K562 (cell line): ENCODE measurements around the gene HAL. TPM values are rescaled to one million over a fixed set of nuclear protein-coding genes. Genes with fewer than 3 reads are reported as not detected.
A peak's percentile ranks its signal among the peaks of the same experiment; 100 is the strongest.

Experiments used
- ATAC-seq: fragments of 200-7000 bp; cut with Tn5 transposase; 3 replicates; pipeline ENCODE4 v1.9.1; 2020; ENCODE audit warnings: moderate library complexity
- BruUV-seq: library from RNA; stranded (reverse); fragments of 400-500 nt; replicated peaks from 2 replicates; lab custom pipeline; 2021; lab: Mats Ljungman, UMichigan
- CTCF ChIA-PET: fragments of 300-600 bp; formaldehyde crosslinking; extraction: SDS; loops from one replicate; lab custom pipeline; 2021; ENCODE audit warnings: low intra/inter-chr PET ratio; lab: Yijun Ruan, JAX
- POLR2A ChIA-PET: fragments of 300-600, 350-650 bp; sonication (Branson Sonifier 250); formaldehyde crosslinking; extraction: SDS; loops from one replicate; lab custom pipeline; 2021; ENCODE audit warnings: antibody characterized with exemption, inconsistent platforms; lab: Yijun Ruan, JAX
- DNase-seq, 4 experiments: peaks; one replicate each; pipeline versions ENCODE4 v3.0.0 to v3.0.0-alpha.2; 2011 to 2018; ENCODE audit warnings: low spot score in 3 of 4, mixed read lengths in 3 of 4; ENCODE audit errors: extremely low read depth in 1 of 4
- FAIRE-seq: peaks from 2 replicates; lab custom pipeline; 2011; peaks lifted over from hg19 to GRCh38; lab: Jason Lieb, UNC
- H2AFZ ChIP-seq: 2 replicates; pipeline ENCODE4 v1.6.0; 2011; ENCODE audit warnings: low read depth, low read length, control low read depth, inconsistent platforms
- H3K27ac ChIP-seq: fragments of 200-600 bp; 3 replicates; pipeline ENCODE4 v1.8.0; 2011; ENCODE audit warnings: low read depth, mild to moderate bottlenecking, control low read depth, inconsistent platforms, low read length, moderate library complexity, mixed read lengths; ENCODE audit errors: extremely low read depth
- H3K27me3 ChIP-seq, 2 experiments: fragments of 300-600 bp in 1 of 2; 2 replicates in 1 of 2; 3 replicates in 1 of 2; pipeline versions ENCODE4 v1.6.0 to v1.8.0; 2011; ENCODE audit warnings: inconsistent platforms in 2 of 2, low read length in 2 of 2, mild to moderate bottlenecking in 1 of 2, mixed read lengths in 1 of 2, moderate library complexity in 1 of 2; ENCODE audit not compliant: control insufficient read depth in 2 of 2, insufficient read depth in 2 of 2
- H3K36me3 ChIP-seq: fragments of 300-600 bp; 3 replicates; pipeline ENCODE4 v1.8.0; 2011; ENCODE audit warnings: mild to moderate bottlenecking, low read length, inconsistent platforms; ENCODE audit not compliant: control insufficient read depth, insufficient read depth
- H3K4me1 ChIP-seq, 2 experiments: fragments of 200-600 bp in 1 of 2; replicated peaks in 1 of 2; 2 replicates in 1 of 2; 3 replicates in 1 of 2; pipeline versions ENCODE4 v1.5.1 to v1.8.0; 2011; ENCODE audit warnings: inconsistent platforms in 2 of 2, low read length in 2 of 2, mild to moderate bottlenecking in 1 of 2, mixed read lengths in 1 of 2, moderate library complexity in 1 of 2; ENCODE audit not compliant: control insufficient read depth in 2 of 2, insufficient read depth in 2 of 2
- H3K4me2 ChIP-seq: 2 replicates; pipeline ENCODE4 v1.6.1; 2011; ENCODE audit warnings: low read length, control low read depth, inconsistent platforms, mixed read lengths; ENCODE audit not compliant: insufficient read depth
- H3K4me3 ChIP-seq: fragments of 200-600 bp; sonication (generic), shearing (Covaris generic); 2 replicates; pipeline ENCODE4 v1.5.1; 2016; ENCODE audit warnings: control low read depth, inconsistent platforms
- H3K79me2 ChIP-seq: fragments of 200-600 bp; 3 replicates; pipeline ENCODE4 v1.8.0; 2011; ENCODE audit warnings: low read length, inconsistent platforms; ENCODE audit not compliant: control insufficient read depth, insufficient read depth
- H3K9ac ChIP-seq, 2 experiments: 2 replicates each; pipeline versions ENCODE4 v1.6.0 to v1.6.1; 2011; ENCODE audit warnings: low read depth in 2 of 2, low read length in 2 of 2, control low read depth in 1 of 2, inconsistent platforms in 1 of 2, mild to moderate bottlenecking in 1 of 2, mixed read lengths in 1 of 2; ENCODE audit not compliant: insufficient read depth in 1 of 2
- H3K9me1 ChIP-seq: one replicate; pipeline ENCODE4 v1.6.0; 2011; ENCODE audit warnings: inconsistent platforms, mild to moderate bottlenecking, low read length, moderate library complexity; ENCODE audit not compliant: control insufficient read depth, insufficient read depth
- H3K9me3 ChIP-seq: replicated peaks from 2 replicates; pipeline ENCODE4 v1.5.1; 2011; ENCODE audit warnings: low read depth, low read length, inconsistent platforms; ENCODE audit not compliant: control insufficient read depth, insufficient read depth
- H4K20me1 ChIP-seq: replicated peaks from 2 replicates; pipeline ENCODE4 v1.6.1; 2011; ENCODE audit warnings: low read length, inconsistent platforms, mixed read lengths; ENCODE audit not compliant: control insufficient read depth, insufficient read depth
- BRD4 ChIP-seq: fragments of 200-600 bp; sonication (generic); IDR thresholded peaks from 2 replicates; pipeline ENCODE4 v1.6.1; 2017; ENCODE audit warnings: inconsistent platforms
- C11orf30 ChIP-seq: fragments of 450-650 bp; IDR thresholded peaks from 2 replicates; pipeline ENCODE4 v1.6.1; 2016; ENCODE audit warnings: low read depth, mild to moderate bottlenecking
- CREBBP ChIP-seq: IDR thresholded peaks from one replicate; pipeline ENCODE4 v1.6.1; 2012; ENCODE audit warnings: low read depth, mild to moderate bottlenecking, control low read depth, inconsistent platforms, low read length
- CSDE1 ChIP-seq, 2 experiments: fragments of 450-650 bp; IDR thresholded peaks; 2 replicates each; pipeline ENCODE4 v1.6.1; 2016; ENCODE audit warnings: mild to moderate bottlenecking in 1 of 2
- ETV5 ChIP-seq: sonication (generic); formaldehyde crosslinking; IDR thresholded peaks from 2 replicates; pipeline ENCODE4 v1.4.0; 2020; ENCODE audit warnings: low read depth, mild to moderate bottlenecking, missing genetic modification reagents
- LCOR ChIP-seq: sonication (generic); formaldehyde crosslinking; IDR thresholded peaks from 2 replicates; pipeline ENCODE4 v1.8.0; 2022; ENCODE audit warnings: mild to moderate bottlenecking, missing genetic modification reagents
- MAFG ChIP-seq: fragments of 450-650 bp; conservative IDR thresholded peaks from 2 replicates; pipeline ENCODE4 v1.6.1; 2016; ENCODE audit warnings: missing genetic modification characterization, missing compliant biosample characterization
- MAFK ChIP-seq: IDR thresholded peaks from 2 replicates; pipeline ENCODE4 v1.6.1; 2011; ENCODE audit warnings: low read length, improper control_type of control experiment
- NCOA6 ChIP-seq: fragments of 450-650 bp; IDR thresholded peaks from 2 replicates; pipeline ENCODE4 v1.6.1; 2017; ENCODE audit warnings: mild to moderate bottlenecking
- RBM25 ChIP-seq: fragments of 200-400 bp; formaldehyde crosslinking; IDR thresholded peaks from 2 replicates; pipeline ENCODE4 v1.6.1; 2018; ENCODE audit warnings: low read length, low read depth, moderate library complexity; ENCODE audit not compliant: severe bottlenecking
- RFX5 ChIP-seq: IDR thresholded peaks from 2 replicates; pipeline ENCODE4 v1.6.1; 2011; ENCODE audit warnings: low read depth, mild to moderate bottlenecking, improper control_type of control experiment, low read length
- TAF7 ChIP-seq: fragments of 450-650 bp; IDR thresholded peaks from 2 replicates; pipeline ENCODE4 v1.6.1; 2016; ENCODE audit warnings: missing genetic modification characterization, missing compliant biosample characterization
- U2AF2 ChIP-seq: fragments of 200-400 bp; formaldehyde crosslinking; optimal IDR thresholded peaks from 2 replicates; pipeline ENCODE3; 2017; ENCODE audit warnings: low read depth, mild to moderate bottlenecking, low read length
- ZBED1 ChIP-seq: IDR thresholded peaks from 2 replicates; pipeline ENCODE4 v1.6.1; 2014
- WGBS: fragments of 100-300 bp; shearing (Covaris generic); methylation state at CpG from one replicate; pipeline ENCODE4 v1.1.6; 2016; ENCODE audit warnings: low coverage, mixed read lengths; ENCODE audit not compliant: insufficient coverage; ENCODE audit errors: missing lambda C conversion rate; 5-methylcytosine and 5-hydroxymethylcytosine counted together
- in situ Hi-C: fragments of 300-500 bp; cut with MboI; formaldehyde crosslinking; loops from 4 replicates; pipeline ENCODE4 v1.15.0; 2018; ENCODE audit warnings: inconsistent platforms, mixed read lengths
- intact Hi-C: fragments of 100-400 bp; cut with micrococcal nuclease; formaldehyde crosslinking; loops from 2 replicates; pipeline ENCODE4 v1.14.2; 2022
- polyA plus RNA-seq, 8 experiments: library from polyadenylated mRNA; depleted of rRNA in 4 of 8; stranded (reverse) in 5 of 8; unstranded in 3 of 8; fragments of >200 nt; fragmentation: Nextera tagmentation in 2 of 8; fragmentation: Illumina TruSeq in 1 of 8; extraction: Ambion mirVana in 2 of 8; extraction: Trizol in 1 of 8; gene quantifications; 2 replicates each; pipeline versions ENCODE4 v1.2.1 to v1.2.3, GENCODE V29; 2011 to 2014; ENCODE audit warnings: inconsistent platforms in 1 of 8, missing spikeins in 1 of 8
- total RNA-seq, 7 experiments: library from RNA; depleted of rRNA in 6 of 7; stranded (reverse); fragments of >200 nt in 6 of 7; fragmentation: Illumina TruSeq in 2 of 7; extraction: Trizol in 2 of 7; gene quantifications; 2 replicates each; pipeline versions ENCODE4 v1.2.1 to v1.2.3, GENCODE V29; 2011 to 2021; ENCODE audit warnings: low replicate concordance in 1 of 7
- TF ChIP-seq, protein P1 (sequence below): sonication (generic); formaldehyde crosslinking; IDR thresholded peaks from 2 replicates; pipeline ENCODE4 v1.8.0; 2022; ENCODE audit warnings: missing genetic modification reagents, mild to moderate bottlenecking, borderline replicate concordance
- TF ChIP-seq, protein P2 (sequence below): fragments of 450-650 bp; IDR thresholded peaks from 2 replicates; pipeline ENCODE4 v1.6.1; 2016; ENCODE audit warnings: antibody characterized with exemption
- TF ChIP-seq, protein P3 (sequence below): IDR thresholded peaks from 2 replicates; pipeline ENCODE4 v1.6.1; 2014; ENCODE audit warnings: antibody characterized with exemption
- TF ChIP-seq, protein P4 (sequence below): fragments of 450-650 bp; IDR thresholded peaks from 2 replicates; pipeline ENCODE4 v1.6.1; 2016; ENCODE audit warnings: missing biosample characterization, missing genetic modification characterization
- TF ChIP-seq, protein P5 (sequence below), 2 experiments: fragments of 200-800 bp in 1 of 2; sonication (Bioruptor generic) in 1 of 2; sonication (generic) in 1 of 2; formaldehyde crosslinking in 1 of 2; IDR thresholded peaks in 1 of 2; conservative IDR thresholded peaks in 1 of 2; 2 replicates each; pipeline versions ENCODE4 v1.5.0 to v1.6.1; 2016 to 2020; ENCODE audit warnings: missing compliant biosample characterization in 1 of 2, missing genetic modification characterization in 1 of 2, missing genetic modification reagents in 1 of 2

The HAL gene
- total and polyA plus RNA-seq, 9 of the 15 experiments (the other 6 are each of a cell fraction or from before 2014, with no cell fraction given) = 0.03 to 0.36 (median 0.20) TPM; not detected in 4

DNA sequence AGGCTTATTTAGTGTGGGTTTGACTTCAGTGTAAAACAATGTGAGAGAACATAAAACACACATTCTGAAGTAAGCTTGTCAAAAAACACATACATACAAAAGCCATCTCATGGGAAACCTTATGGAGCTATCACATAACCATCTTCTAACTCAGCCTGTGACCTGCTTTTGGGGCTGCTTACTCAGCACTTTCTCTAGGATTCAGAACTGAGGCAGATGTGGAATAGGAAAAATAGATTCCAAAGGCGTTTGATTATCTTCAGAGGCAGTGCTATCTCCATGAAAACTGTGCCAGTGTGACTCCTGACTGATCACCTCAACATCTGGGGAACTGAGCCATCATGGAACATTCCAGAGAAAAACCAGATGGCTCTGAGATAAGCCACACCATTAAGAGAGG is 13.5 kb downstream of the HAL start:
- ChIA-PET CTCF (no interaction called here), POLR2A (no interaction called here)
- no peak overlapping the region for H3K4me2 ChIP-seq
- BruUV-seq = no TSS peak
- no peak for ATAC-seq
- no peak overlapping the region for H3K9ac ChIP-seq
- FAIRE-seq = no peak
- peaks cover 11 to 15% of the 10 kb centered on the region in 2 experiments; a peak in 3 of 5 replicates for H3K27me3 ChIP-seq
- in situ Hi-C loops = no loop called here
- peaks cover 0 to 5% of the 10 kb centered on the region in 2 experiments; a peak in 1 of 5 replicates for H3K4me1 ChIP-seq
- H3K79me2 ChIP-seq = no peaks in the 10 kb centered on the region
- 0% methylated on average over 1 of the region's 1 CpG for WGBS
- no peaks in the 10 kb centered on the region for H4K20me1 ChIP-seq
- intact Hi-C loops = no loop called here
- no peak for DNase-seq
- no peak overlapping the region for H2AFZ ChIP-seq
- H3K9me1 ChIP-seq = no peaks in the 10 kb centered on the region
- no peaks in the 10 kb centered on the region for H3K9me3 ChIP-seq
- no peak overlapping the region for H3K4me3 ChIP-seq
- H3K27ac ChIP-seq = no peak overlapping the region
- no peaks in the 10 kb centered on the region for H3K36me3 ChIP-seq
- TF ChIP-seq MAFG (tag) (peak; percentile 92), CSDE1 (IDR thresholded peaks at IDR 0.05) (no peak), NCOA6 (no peak), RBM25 (no peak), ZBED1 (no peak), U2AF2 (no peak), TAF7 (tag) (no peak), ETV5 (CRISPR knock-in tag) (no peak), MAFK (peak; percentile 87), C11orf30 (peak; percentile 86), BRD4 (no peak), RFX5 (no peak), CREBBP (no peak), LCOR (CRISPR knock-in tag) (no peak)
- TF ChIP-seq, protein P1, sequence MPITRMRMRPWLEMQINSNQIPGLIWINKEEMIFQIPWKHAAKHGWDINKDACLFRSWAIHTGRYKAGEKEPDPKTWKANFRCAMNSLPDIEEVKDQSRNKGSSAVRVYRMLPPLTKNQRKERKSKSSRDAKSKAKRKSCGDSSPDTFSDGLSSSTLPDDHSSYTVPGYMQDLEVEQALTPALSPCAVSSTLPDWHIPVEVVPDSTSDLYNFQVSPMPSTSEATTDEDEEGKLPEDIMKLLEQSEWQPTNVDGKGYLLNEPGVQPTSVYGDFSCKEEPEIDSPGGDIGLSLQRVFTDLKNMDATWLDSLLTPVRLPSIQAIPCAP (CRISPR knock-in tag) = no peak
- TF ChIP-seq, protein P2, sequence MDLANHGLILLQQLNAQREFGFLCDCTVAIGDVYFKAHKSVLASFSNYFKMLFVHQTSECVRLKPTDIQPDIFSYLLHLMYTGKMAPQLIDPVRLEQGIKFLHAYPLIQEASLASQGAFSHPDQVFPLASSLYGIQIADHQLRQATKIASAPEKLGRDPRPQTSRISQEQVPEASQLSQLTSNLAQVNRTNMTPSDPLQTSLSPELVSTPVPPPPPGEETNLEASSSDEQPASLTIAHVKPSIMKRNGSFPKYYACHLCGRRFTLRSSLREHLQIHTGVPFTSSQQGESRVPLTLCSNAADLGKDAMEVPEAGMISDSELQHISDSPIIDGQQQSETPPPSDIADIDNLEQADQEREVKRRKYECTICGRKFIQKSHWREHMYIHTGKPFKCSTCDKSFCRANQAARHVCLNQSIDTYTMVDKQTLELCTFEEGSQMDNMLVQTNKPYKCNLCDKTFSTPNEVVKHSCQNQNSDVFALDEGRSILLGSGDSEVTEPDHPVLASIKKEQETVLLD = no peak
- TF ChIP-seq, protein P3, sequence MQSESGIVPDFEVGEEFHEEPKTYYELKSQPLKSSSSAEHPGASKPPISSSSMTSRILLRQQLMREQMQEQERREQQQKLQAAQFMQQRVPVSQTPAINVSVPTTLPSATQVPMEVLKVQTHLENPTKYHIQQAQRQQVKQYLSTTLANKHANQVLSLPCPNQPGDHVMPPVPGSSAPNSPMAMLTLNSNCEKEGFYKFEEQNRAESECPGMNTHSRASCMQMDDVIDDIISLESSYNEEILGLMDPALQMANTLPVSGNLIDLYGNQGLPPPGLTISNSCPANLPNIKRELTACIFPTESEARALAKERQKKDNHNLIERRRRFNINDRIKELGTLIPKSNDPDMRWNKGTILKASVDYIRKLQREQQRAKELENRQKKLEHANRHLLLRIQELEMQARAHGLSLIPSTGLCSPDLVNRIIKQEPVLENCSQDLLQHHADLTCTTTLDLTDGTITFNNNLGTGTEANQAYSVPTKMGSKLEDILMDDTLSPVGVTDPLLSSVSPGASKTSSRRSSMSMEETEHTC = no peak
- TF ChIP-seq, protein P4, sequence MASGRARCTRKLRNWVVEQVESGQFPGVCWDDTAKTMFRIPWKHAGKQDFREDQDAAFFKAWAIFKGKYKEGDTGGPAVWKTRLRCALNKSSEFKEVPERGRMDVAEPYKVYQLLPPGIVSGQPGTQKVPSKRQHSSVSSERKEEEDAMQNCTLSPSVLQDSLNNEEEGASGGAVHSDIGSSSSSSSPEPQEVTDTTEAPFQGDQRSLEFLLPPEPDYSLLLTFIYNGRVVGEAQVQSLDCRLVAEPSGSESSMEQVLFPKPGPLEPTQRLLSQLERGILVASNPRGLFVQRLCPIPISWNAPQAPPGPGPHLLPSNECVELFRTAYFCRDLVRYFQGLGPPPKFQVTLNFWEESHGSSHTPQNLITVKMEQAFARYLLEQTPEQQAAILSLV = no peak
- TF ChIP-seq, protein P5, sequence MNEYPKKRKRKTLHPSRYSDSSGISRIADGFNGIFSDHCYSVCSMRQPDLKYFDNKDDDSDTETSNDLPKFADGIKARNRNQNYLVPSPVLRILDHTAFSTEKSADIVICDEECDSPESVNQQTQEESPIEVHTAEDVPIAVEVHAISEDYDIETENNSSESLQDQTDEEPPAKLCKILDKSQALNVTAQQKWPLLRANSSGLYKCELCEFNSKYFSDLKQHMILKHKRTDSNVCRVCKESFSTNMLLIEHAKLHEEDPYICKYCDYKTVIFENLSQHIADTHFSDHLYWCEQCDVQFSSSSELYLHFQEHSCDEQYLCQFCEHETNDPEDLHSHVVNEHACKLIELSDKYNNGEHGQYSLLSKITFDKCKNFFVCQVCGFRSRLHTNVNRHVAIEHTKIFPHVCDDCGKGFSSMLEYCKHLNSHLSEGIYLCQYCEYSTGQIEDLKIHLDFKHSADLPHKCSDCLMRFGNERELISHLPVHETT (CRISPR knock-in tag; conservative IDR thresholded peaks at IDR 0.05 in 1 of 2, IDR thresholded peaks at IDR 0.05 in 1 of 2) = no peak
